ENCODE measurements around the gene OXCT1.

OXCT1 gene

DNA sequence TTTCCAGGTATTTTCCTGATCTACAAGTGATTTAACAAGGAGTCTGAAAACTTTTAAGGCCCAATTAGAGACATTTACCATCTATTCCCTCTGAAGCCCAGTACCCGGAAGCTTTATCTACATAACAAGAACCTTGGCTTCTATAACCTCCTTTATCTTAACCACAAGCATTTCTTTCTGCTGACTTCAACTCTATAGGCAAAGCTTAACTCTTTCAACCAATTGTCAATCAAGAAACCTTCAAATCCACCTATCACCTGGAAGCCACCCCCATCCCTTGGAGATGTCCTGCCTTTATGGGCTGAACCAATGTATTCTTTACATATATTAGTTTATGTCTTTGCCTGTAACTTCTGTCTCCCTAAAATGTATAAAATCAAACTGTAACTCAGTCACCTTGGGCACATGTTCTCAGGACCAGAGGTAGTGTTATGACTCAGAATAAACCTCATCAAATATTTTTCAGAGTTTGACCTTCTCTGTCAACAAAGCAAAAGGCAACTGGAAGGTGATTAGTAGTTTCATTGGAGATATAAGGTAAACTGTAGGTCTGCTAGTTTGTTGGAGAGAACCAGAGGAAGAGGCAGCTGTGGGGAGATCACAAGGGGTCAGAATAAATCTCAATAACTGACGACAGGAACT is 21.0 kb upstream of the OXCT1 start:
- no peaks in the 10 kb centered on the region for H3K4me1 ChIP-seq (ENCODE audit: control insufficient read depth, insufficient read depth, low read length)
- H3K27ac ChIP-seq (ENCODE audit: extremely low read depth, low read depth, low read length) = no peak overlapping the region
- H3K36me3 ChIP-seq (ENCODE audit: control insufficient read depth in 2 of 2, insufficient read depth in 1 of 2, low read length in 2 of 2) = no peaks in the 10 kb centered on the region
- H3K9me3 ChIP-seq (ENCODE audit: control insufficient read depth, insufficient read depth, low read depth, low read length) = no peaks in the 10 kb centered on the region
- H3K4me3 ChIP-seq (ENCODE audit: low read depth, low read length) = no peak overlapping the region
- no peak for TF ChIP-seq ZSCAN16 (tag by site-specific recombination; IDR thresholded peaks at IDR 0.05)
- no peak for TF ChIP-seq ZNF112 (tag by site-specific recombination; IDR thresholded peaks at IDR 0.05)
- no peak for TF ChIP-seq ZBTB20 (tag by site-specific recombination; IDR thresholded peaks at IDR 0.05)
- TF ChIP-seq, protein P1, sequence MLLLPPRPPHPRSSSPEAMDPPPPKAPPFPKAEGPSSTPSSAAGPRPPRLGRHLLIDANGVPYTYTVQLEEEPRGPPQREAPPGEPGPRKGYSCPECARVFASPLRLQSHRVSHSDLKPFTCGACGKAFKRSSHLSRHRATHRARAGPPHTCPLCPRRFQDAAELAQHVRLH (tag by site-specific recombination; IDR thresholded peaks at IDR 0.05) = no peak
- TF ChIP-seq ZNF629 (tag by site-specific recombination; IDR thresholded peaks at IDR 0.05) = no peak
- TF ChIP-seq, protein P2, sequence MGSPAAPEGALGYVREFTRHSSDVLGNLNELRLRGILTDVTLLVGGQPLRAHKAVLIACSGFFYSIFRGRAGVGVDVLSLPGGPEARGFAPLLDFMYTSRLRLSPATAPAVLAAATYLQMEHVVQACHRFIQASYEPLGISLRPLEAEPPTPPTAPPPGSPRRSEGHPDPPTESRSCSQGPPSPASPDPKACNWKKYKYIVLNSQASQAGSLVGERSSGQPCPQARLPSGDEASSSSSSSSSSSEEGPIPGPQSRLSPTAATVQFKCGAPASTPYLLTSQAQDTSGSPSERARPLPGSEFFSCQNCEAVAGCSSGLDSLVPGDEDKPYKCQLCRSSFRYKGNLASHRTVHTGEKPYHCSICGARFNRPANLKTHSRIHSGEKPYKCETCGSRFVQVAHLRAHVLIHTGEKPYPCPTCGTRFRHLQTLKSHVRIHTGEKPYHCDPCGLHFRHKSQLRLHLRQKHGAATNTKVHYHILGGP (tag by site-specific recombination; IDR thresholded peaks at IDR 0.05) = no peak
- no peak for TF ChIP-seq ZNF223 (tag by site-specific recombination; IDR thresholded peaks at IDR 0.05)
- TF ChIP-seq ZBTB8A (tag by site-specific recombination; IDR thresholded peaks at IDR 0.05) = no peak
- no peak for TF ChIP-seq ZBTB6 (tag by site-specific recombination; IDR thresholded peaks at IDR 0.05)
- TF ChIP-seq ZNF701 (tag by site-specific recombination; IDR thresholded peaks at IDR 0.05) = no peak
- no peak for TF ChIP-seq ZNF600 (tag by site-specific recombination; IDR thresholded peaks at IDR 0.05)
- TF ChIP-seq, protein P3, sequence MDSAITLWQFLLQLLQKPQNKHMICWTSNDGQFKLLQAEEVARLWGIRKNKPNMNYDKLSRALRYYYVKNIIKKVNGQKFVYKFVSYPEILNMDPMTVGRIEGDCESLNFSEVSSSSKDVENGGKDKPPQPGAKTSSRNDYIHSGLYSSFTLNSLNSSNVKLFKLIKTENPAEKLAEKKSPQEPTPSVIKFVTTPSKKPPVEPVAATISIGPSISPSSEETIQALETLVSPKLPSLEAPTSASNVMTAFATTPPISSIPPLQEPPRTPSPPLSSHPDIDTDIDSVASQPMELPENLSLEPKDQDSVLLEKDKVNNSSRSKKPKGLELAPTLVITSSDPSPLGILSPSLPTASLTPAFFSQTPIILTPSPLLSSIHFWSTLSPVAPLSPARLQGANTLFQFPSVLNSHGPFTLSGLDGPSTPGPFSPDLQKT (IDR thresholded peaks at IDR 0.05; ENCODE audit: borderline replicate concordance, low read depth, low read length) = no peak
- POLR2A ChIA-PET = interaction anchor here (2.0 kb wide), 1 partner anchor 13 kb away, joined by 7 read pairs; the partner anchor contains the start of gene RIMOC1
- CTCF ChIA-PET = no interaction called here

GRCh38 chr5:41885286-41885685 is 15.1 kb upstream of the OXCT1 start:
- CTCF ChIA-PET = interaction anchor here (0.7 kb wide), 2 partner anchors 8 to 16 kb away, joined by 3 read pairs; no protein-coding TSS in a partner anchor
- POLR2A ChIA-PET = no interaction called here
- no peaks in the 10 kb centered on the region for H3K9me3 ChIP-seq (ENCODE audit: control insufficient read depth, insufficient read depth, low read depth, low read length)
- H3K4me3 ChIP-seq (ENCODE audit: low read depth, low read length) = no peak overlapping the region
- no peaks in the 10 kb centered on the region for H3K36me3 ChIP-seq (ENCODE audit: control insufficient read depth in 2 of 2, insufficient read depth in 1 of 2, low read length in 2 of 2)
- no peaks in the 10 kb centered on the region for H3K4me1 ChIP-seq (ENCODE audit: control insufficient read depth, insufficient read depth, low read length)
- no peak overlapping the region for H3K27ac ChIP-seq (ENCODE audit: extremely low read depth, low read depth, low read length)
- TF ChIP-seq ZBTB11 (tag by site-specific recombination; conservative IDR thresholded peaks at IDR 0.05; ENCODE audit: low read depth) (no peak), ZNF76 (tag by site-specific recombination; IDR thresholded peaks at IDR 0.05; ENCODE audit: borderline replicate concordance, low read depth) (no peak), ZNF391 (tag by site-specific recombination; IDR thresholded peaks at IDR 0.05; ENCODE audit: borderline replicate concordance, low read depth) (no peak), SALL2 (tag by site-specific recombination; IDR thresholded peaks at IDR 0.05; ENCODE audit: borderline replicate concordance) (no peak), RBAK (tag by site-specific recombination; IDR thresholded peaks at IDR 0.05) (no peak), ZNF311 (tag by site-specific recombination; IDR thresholded peaks at IDR 0.05; ENCODE audit: borderline replicate concordance) (no peak), ZNF169 (tag by site-specific recombination; IDR thresholded peaks at IDR 0.05) (no peak)
- TF ChIP-seq, protein P4, sequence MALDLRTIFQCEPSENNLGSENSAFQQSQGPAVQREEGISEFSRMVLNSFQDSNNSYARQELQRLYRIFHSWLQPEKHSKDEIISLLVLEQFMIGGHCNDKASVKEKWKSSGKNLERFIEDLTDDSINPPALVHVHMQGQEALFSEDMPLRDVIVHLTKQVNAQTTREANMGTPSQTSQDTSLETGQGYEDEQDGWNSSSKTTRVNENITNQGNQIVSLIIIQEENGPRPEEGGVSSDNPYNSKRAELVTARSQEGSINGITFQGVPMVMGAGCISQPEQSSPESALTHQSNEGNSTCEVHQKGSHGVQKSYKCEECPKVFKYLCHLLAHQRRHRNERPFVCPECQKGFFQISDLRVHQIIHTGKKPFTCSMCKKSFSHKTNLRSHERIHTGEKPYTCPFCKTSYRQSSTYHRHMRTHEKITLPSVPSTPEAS (tag by site-specific recombination; IDR thresholded peaks at IDR 0.05) = no peak
- TF ChIP-seq, protein P5, sequence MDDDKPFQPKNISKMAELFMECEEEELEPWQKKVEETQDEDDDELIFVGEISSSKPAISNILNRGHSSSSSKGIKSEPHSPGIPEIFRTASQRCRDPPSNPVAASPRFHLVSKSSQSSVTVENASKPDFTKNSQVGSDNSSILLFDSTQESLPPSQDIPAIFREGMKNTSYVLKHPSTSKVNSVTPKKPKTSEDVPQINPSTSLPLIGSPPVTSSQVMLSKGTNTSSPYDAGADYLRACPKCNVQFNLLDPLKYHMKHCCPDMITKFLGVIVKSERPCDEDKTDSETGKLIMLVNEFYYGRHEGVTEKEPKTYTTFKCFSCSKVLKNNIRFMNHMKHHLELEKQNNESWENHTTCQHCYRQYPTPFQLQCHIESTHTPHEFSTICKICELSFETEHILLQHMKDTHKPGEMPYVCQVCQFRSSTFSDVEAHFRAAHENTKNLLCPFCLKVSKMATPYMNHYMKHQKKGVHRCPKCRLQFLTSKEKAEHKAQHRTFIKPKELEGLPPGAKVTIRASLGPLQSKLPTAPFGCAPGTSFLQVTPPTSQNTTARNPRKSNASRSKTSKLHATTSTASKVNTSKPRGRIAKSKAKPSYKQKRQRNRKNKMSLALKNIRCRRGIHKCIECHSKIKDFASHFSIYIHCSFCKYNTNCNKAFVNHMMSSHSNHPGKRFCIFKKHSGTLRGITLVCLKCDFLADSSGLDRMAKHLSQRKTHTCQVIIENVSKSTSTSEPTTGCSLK (tag by site-specific recombination; IDR thresholded peaks at IDR 0.05) = no peak

All from HEK293 (cell line).